Inflammatory macrophage (primary cell): ENCODE results near the gene AKT1.
A peak's percentile ranks its signal among the peaks of the same experiment; 100 is the strongest.

Experiments
- DNase-seq, 2 donors: peaks; one replicate each; pipeline ENCODE4 v3.0.0-alpha.2; 2020 to 2022

Gene AKT1

DNA sequence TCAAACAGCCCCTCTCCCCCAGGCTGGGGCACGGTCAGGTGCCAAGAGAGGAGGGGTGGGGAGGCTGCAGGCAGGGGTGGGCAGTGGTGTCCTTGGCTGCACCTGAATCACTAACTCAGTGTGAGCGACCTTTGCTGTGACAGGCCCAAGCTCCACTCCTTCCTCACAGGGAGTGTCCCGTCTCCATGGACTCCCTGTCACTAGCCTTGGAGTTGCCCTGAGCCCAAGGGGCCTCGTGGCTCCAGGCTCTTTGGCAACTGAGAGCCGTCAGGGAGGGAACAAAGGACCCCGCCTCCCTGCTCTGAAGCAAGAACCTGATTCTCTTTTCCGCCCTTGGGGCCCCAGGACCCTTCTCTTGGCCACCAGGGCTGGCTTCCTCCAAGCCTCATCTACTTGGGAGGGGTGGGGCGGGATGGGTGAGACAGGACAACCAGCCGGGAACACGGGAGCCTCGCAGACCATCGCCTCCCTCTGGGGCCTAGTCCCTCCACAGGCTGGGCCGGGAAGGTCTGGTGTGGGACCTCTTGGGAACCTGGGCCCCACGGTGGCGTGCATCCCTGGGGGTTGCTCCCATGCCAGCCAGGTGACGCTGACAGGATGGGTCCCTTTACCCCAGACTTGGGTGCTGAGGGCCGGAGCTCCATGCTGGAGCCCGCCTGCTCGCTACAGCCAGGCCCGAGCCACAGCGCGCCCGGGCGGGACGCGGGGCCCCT is 72.5 kb downstream of the AKT1 start:
- peak; percentile 14 to 20 for DNase-seq

GRCh38 chr14:104721505-104722431 is 73.8 kb downstream of the AKT1 start:
- DNase-seq = no peak
